ENCODE measurements around the gene KRT14. TPM values are rescaled to one million over a fixed set of nuclear protein-coding genes. Genes with fewer than 3 reads are reported as not detected.

The KRT14 gene
- total RNA-seq, 1 experiment from 2014 or later: 0.15 TPM

GRCh38 chr17:41599680-41600079, 13.0 kb upstream of the KRT14 start:
- no peaks in the 10 kb centered on the region for H3K9me2 ChIP-seq (replicated peaks; ENCODE audit: low read length)
- no peak for ATAC-seq
- no TSS peak for BruUV-seq (replicated peaks)

GRCh38 chr17:41595585-41595984, 8.9 kb upstream of the KRT14 start:
- H3K79me2 ChIP-seq (ENCODE audit: low read length): no peaks in the 10 kb centered on the region
- H3K4me1 ChIP-seq (ENCODE audit: insufficient read depth, low read length): no peaks in the 10 kb centered on the region
- H3K27ac ChIP-seq (ENCODE audit: low read length): no peak overlapping the region
- TF ChIP-seq EZH2 (IDR thresholded peaks at IDR 0.05; ENCODE audit: low read length, unreplicated experiment): no peak
- no peak for TF ChIP-seq CTCF (conservative IDR thresholded peaks at IDR 0.05; ENCODE audit: low read depth, low read length)
- TF ChIP-seq EZH2phosphoT487 (IDR thresholded peaks at IDR 0.05; ENCODE audit: borderline replicate concordance, low read length): no peak
- no peaks in the 10 kb centered on the region for H3K9me3 ChIP-seq (ENCODE audit: low read length)
- H3K9me2 ChIP-seq (replicated peaks; ENCODE audit: low read length): no peaks in the 10 kb centered on the region
- no TSS peak for BruUV-seq (replicated peaks)
- H2AFZ ChIP-seq (ENCODE audit: low read length): no peak overlapping the region
- H3K9ac ChIP-seq (ENCODE audit: low read length): no peak overlapping the region
- ChIA-PET POLR2A (ENCODE audit: unreplicated experiment) (no interaction called here), CTCF (interaction anchor here (0.7 kb wide), 1 partner anchor 11 kb away, joined by 4 read pairs; no protein-coding TSS in a partner anchor)
- intact Hi-C loops (cut with micrococcal nuclease): no loop called here
- no peaks in the 10 kb centered on the region for H3K27me3 ChIP-seq (ENCODE audit: low read length)
- H3K36me3 ChIP-seq (ENCODE audit: low read depth, low read length): no peaks in the 10 kb centered on the region
- no peak overlapping the region for H3K4me2 ChIP-seq (ENCODE audit: low read length)
- no peak overlapping the region for H3K4me3 ChIP-seq (ENCODE audit: low read length)
- no peaks in the 10 kb centered on the region for H4K20me1 ChIP-seq (ENCODE audit: low read length)
- ATAC-seq (no peak), DNase-seq (no peak)
- H3F3A ChIP-seq (ENCODE audit: low read length, unreplicated experiment): no peaks in the 10 kb centered on the region

More at GRCh38 chr17:41599680-41600079, 13.0 kb upstream of the KRT14 start:
- no peak for DNase-seq
- Histone ChIP-seq H3K4me1 (ENCODE audit: insufficient read depth, low read length) (no peaks in the 10 kb centered on the region), H3K27ac (ENCODE audit: low read length) (no peak overlapping the region), H3K9ac (ENCODE audit: low read length) (no peak overlapping the region), H2AFZ (ENCODE audit: low read length) (no peak overlapping the region), H3K36me3 (ENCODE audit: low read depth, low read length) (no peaks in the 10 kb centered on the region), H4K20me1 (ENCODE audit: low read length) (no peaks in the 10 kb centered on the region), H3F3A (ENCODE audit: low read length, unreplicated experiment) (no peaks in the 10 kb centered on the region), H3K4me2 (ENCODE audit: low read length) (no peak overlapping the region), H3K4me3 (ENCODE audit: low read length) (no peak overlapping the region), H3K27me3 (ENCODE audit: low read length) (no peaks in the 10 kb centered on the region), H3K79me2 (ENCODE audit: low read length) (no peaks in the 10 kb centered on the region), H3K9me3 (ENCODE audit: low read length) (no peaks in the 10 kb centered on the region)
- CTCF ChIA-PET: no interaction called here
- intact Hi-C loops (cut with micrococcal nuclease): no loop called here
- POLR2A ChIA-PET (ENCODE audit: unreplicated experiment): no interaction called here
- TF ChIP-seq CTCF (conservative IDR thresholded peaks at IDR 0.05; ENCODE audit: low read depth, low read length) (no peak), EZH2phosphoT487 (IDR thresholded peaks at IDR 0.05; ENCODE audit: borderline replicate concordance, low read length) (no peak), EZH2 (IDR thresholded peaks at IDR 0.05; ENCODE audit: low read length, unreplicated experiment) (no peak)

- CTCF ChIA-PET: no interaction called here
- Histone ChIP-seq H2AFZ (ENCODE audit: low read length) (no peak overlapping the region), H4K20me1 (ENCODE audit: low read length) (no peaks in the 10 kb centered on the region), H3K79me2 (ENCODE audit: low read length) (no peaks in the 10 kb centered on the region), H3K4me3 (ENCODE audit: low read length) (no peak overlapping the region), H3K4me1 (ENCODE audit: insufficient read depth, low read length) (no peaks in the 10 kb centered on the region), H3K9ac (ENCODE audit: low read length) (no peak overlapping the region), H3F3A (ENCODE audit: low read length, unreplicated experiment) (no peaks in the 10 kb centered on the region), H3K9me3 (ENCODE audit: low read length) (no peaks in the 10 kb centered on the region), H3K27ac (ENCODE audit: low read length) (no peak overlapping the region), H3K27me3 (ENCODE audit: low read length) (no peaks in the 10 kb centered on the region), H3K4me2 (ENCODE audit: low read length) (no peak overlapping the region), H3K9me2 (replicated peaks; ENCODE audit: low read length) (no peaks in the 10 kb centered on the region), H3K36me3 (ENCODE audit: low read depth, low read length) (no peaks in the 10 kb centered on the region)
- POLR2A ChIA-PET (ENCODE audit: unreplicated experiment): no interaction called here
- TF ChIP-seq EZH2phosphoT487 (IDR thresholded peaks at IDR 0.05; ENCODE audit: borderline replicate concordance, low read length) (no peak), EZH2 (IDR thresholded peaks at IDR 0.05; ENCODE audit: low read length, unreplicated experiment) (no peak), CTCF (conservative IDR thresholded peaks at IDR 0.05; ENCODE audit: low read depth, low read length) (no peak)
- BruUV-seq (replicated peaks): no TSS peak
- intact Hi-C loops (cut with micrococcal nuclease): no loop called here
- DNase-seq (no peak), ATAC-seq (no peak)
These were observed 7.7 kb upstream of the KRT14 start for GRCh38 chr17:41594363-41594915.
